GM21825 (cell line): ENCODE measurements around the gene PIGZ.

Experiments
- ATAC-seq: cut with Tn5 transposase; IDR thresholded peaks from one replicate; pipeline ENCODE4 v1.9.1; 2021; ENCODE audit warnings: mild to moderate bottlenecking, moderate library complexity; ENCODE audit not compliant: unreplicated experiment

PIGZ gene

DNA sequence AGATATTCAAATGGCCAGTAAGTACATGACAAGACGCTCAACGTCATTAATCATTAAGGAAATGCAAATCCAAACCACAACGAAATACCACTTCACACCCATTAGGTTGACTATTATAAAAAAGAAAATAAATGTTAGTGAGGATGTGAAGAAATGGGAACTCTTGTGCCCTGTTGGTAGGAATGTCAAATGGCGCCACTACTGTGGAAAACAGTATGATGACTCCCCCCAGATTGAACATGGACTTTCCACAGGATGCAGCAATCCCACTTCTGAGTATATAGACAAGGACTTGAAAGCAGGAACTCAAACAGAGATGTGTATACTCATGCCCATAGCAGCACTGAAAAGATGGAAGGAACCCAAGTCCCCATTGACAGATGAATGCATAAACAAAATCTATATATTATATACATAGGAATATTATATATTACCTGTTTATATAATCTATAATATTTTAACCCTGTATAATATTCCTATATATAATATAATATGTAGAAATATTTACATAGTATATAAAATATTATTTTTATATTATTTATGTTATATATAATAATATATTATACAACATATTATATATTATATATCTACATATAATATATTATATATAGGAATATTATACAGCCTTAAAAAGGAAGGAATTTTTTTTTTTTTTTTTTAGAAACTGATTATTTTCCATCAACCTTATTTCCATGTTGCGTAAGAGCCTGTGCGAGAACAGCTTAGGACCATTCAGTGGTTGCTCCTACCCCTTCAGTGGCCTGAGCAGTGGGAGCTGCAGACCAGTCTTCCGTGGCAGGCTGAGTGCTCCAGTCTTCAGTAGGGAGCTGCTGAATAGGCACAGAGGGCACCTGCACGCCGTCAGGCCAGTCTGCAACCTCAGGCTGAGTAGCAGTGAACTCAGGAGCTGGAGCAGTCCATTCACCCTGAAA is 17.6 kb upstream of the PIGZ start:
- ATAC-seq: no peak

DNA sequence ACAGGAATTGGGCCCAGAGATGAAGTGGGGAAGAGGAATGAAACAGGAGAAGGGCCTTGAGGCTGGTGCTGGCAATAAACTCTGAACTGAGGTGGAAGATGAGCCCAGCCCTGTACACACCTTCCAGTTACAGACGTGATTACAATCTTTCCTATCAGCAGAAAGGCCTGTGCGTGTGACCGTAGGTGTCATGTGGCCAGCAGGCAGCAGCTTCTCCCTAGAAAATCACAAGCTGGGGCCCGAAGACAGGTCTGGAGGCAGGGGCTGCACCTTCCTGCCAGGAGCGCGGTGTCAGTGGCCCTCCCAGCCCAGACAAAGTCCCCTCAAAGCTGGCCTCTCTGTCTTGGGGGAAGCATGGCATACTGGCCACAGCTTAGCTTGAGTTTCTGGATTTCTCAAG is 16.7 kb upstream of the PIGZ start:
- no peak for ATAC-seq

DNA sequence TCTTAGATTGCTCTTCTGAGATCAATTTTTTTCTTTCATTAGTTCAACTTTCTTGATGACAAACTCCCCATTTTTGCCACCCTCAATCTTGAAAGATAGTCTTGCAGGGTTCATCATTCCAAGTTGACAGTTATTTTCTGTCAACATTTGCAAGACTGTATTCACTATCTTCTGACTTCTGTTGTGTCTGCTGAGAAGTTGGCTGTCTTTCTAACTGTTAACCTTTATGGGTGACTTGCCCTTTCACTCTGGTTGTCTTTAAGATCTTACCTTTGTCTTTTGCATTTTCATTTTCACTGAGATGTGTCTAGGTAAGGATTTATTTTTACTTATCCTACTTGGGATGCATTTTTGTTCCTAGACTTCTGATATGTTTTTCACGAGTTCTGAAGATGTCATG is 14.6 kb upstream of the PIGZ start:
- no peak for ATAC-seq

DNA sequence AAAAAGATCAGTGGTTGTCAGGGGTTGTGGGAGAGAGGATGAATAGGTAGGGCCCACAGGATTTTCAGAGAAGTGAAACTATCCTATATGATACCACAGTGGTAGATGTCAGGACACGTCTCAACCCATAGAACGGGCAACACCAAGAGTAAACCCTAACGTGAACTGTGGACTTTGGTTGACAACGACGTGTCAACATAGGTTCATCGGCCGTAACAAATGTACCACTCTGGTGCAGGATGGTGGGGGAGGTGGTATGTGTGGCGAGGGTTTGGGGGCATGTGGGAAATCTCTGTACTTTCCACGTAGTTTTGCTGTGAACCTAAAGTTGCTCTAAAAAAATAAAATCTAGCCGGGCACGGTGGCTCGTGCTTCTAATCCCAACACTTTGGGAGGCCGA is 13.0 kb upstream of the PIGZ start:
- no peak for ATAC-seq

DNA sequence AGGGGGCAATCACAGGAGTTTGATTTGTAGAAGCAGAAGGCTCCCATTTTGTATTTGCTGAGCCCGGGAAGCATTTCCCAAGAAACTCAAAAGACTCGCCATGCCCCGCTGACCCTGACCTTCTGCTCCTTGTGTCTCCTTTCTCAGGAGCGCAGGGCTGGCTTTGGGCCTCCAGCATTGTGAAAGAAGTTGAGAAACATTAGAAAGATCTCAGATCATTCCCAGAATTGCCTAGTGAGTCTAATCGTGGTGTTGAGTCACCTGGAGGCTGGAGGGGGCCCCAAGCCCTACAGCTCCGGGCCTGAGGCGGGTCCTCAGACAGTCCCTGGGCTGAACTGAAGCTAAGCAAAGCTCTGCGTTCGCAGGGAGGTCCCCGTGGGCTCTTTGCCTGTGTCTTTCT is 10.9 kb upstream of the PIGZ start:
- no peak for ATAC-seq

DNA sequence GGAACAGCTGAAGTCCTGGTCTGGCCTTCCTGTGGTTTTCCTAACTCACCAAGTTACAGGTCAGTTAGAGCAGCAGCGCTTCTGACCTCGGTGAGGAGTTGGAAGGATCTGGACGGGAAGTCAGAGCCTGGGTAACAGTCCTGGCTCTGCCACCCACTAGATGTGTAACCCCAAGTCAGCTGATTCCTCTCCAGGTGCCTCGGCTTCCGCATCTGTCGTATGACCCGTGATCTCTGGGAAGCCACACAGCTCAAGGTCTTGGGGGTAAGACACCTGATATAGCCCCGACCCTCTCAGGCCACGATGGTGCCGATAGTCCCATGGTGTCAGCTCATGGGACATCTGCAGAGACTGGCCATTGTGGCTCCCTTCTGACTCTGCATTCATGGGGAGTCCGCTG is 8.3 kb upstream of the PIGZ start:
- no peak for ATAC-seq

DNA sequence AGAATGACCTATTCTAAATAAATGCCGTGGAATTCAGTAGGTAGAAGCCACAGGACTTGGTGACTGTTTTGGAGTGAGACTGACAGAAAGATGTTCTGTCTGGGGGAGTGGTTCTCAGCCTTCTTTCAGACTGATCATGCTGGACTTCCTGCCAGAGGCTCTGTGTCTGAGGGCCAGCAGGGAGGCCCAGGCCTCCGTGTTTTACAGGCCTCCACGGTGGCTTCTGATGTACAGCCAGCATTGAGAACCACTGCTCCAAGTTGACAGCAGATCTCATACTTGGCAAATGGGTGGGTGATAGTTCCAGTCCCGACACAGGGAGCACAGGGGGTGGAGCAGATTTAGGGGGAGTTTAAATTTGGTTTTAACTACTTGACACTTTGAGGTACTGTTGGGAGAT is 6.7 kb upstream of the PIGZ start:
- ATAC-seq: no peak

DNA sequence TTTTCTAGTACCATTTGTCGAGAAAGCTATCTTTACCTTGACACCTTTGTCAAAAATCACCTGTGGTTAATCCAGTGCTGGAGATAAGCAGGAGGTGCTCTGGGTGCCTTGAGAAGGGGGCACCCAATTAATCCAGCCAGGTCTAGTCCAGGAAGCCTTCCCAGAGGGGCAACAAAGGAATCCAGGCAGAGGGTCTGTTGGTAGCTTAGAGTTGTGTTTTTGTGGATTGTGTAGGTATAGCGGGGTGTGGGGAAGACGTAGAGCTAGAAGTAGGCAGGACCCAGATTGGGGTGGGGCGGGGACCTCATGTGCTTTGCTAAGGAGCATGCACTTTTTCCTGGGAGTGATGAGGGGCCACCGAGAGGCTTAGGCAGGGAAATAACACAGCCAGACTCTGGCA is 6.0 kb upstream of the PIGZ start:
- no peak for ATAC-seq

DNA sequence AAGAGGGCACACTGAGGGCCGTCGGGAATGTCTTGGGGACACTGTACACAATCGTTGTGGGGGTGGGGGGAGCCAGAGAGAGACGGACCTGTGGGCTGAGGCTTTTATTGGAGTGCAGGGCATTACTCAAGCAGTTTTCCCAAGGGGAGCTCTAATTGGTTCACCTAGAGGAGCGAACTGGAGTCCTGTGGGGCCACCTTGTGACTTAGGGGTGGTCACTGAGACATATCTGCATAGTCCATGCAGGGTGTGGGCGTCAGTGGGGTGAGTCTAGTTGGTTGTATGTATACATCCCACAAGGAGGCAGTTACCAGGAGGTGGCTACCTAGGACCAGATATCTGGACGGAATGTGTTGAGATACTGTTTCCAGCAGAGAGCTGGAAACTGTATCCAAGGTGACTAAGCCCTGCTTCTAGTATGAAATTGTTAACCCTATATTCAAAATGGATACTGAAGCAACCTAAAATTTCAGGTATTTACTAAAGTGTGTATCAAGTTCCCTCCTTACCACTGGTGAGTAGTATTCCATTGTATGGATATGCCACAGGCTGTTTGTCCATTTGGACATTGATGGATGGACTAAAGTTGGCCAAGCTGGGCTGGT is 2.6 kb upstream of the PIGZ start:
- no peak for ATAC-seq

DNA sequence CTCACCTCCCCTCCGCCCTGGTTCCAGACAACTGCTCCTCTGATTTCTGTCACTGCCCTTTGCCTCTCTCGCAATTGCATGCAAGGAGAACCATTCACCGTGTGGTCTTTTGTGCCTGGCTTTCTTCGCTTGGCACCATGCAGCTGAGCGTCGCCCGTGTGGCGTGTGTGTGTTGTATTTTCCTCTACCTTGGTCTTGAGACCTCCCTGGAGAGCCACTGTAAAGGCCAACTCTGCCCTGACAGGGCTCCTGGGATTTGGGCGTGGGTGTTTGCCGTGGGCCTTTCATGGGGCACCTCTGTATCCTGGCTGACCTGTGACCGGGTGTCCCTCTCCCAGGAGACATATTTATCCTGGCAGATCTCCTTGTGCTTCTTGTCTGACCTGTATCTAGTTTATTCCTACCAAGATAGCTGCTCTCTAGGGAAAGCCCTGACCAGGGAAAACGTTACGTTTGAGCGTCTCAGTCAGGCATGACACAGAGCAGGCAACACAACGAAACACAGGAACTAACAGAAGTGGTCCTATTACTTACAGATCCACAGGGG is 2.0 kb upstream of the PIGZ start:
- no peak for ATAC-seq

DNA sequence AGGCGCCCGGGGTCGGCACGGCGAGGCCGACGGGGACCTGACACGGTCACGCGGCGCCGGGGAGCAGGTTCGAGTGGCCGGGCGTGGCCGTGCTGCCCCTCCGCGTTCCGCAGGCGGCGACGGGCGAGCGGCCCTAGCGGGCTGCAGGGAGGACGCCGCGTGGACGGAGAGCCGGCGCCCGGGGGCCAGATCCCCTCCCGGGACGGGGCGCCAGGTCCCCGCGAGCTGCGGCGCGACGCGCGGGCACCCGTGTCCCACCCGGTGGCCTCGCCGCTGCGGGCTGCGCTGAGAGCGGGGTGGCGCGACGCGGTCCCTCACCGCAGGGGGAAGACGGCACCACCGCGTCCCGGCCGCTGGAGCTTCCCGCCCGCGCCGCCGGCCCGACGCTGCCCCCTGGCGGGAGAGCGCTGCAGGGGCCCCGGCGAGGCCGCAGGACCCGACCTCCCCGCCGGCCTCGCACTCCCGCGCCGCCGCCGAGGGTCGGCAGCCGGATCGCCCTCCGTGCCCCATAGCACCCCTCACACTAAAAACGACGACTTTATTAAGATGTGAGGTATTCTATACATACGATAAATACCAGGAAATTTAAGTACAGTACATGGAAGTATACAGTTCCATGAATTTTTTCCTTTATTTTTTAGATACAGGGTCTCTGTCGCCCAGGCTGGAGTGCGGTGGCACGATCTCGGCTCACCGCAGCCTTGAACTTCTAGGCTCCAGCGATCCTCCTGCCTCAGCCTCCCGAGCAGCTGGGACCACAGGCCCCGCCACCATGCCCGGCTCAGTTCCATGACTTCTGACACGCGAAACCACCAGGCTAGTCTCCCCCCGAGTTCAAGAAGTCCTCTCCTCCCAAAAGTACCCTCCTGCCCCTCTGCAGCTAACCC is 1.3 kb upstream of the PIGZ start:
- ATAC-seq: peak; percentile 64

DNA sequence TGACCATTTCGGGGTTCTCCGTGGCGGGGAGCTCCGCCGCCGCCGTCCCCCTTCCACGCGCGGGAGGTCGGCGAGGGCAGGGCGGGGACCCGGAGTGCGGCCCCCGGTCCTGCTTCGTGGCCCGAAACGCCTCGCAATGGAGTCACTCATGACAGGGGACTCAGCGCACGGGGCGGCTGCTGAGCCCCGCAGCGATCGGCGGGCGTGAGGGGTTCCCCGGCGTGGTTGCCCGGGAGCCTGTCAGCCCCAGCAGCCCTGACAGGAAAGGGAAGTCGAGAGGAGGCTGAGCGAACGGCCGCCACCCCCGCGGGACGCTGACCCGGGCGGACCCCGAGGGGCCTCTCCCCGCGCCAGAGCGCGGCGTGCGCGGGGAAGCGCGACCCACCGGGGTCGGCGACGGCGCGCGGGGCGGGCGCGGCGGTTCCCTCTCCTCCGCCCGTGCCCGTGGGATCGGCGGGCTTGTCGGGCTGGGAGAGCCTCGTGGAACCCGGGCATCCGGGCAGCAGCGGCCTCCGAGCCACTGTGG is 564 bp upstream of the PIGZ start:
- ATAC-seq: peak; percentile 38

DNA sequence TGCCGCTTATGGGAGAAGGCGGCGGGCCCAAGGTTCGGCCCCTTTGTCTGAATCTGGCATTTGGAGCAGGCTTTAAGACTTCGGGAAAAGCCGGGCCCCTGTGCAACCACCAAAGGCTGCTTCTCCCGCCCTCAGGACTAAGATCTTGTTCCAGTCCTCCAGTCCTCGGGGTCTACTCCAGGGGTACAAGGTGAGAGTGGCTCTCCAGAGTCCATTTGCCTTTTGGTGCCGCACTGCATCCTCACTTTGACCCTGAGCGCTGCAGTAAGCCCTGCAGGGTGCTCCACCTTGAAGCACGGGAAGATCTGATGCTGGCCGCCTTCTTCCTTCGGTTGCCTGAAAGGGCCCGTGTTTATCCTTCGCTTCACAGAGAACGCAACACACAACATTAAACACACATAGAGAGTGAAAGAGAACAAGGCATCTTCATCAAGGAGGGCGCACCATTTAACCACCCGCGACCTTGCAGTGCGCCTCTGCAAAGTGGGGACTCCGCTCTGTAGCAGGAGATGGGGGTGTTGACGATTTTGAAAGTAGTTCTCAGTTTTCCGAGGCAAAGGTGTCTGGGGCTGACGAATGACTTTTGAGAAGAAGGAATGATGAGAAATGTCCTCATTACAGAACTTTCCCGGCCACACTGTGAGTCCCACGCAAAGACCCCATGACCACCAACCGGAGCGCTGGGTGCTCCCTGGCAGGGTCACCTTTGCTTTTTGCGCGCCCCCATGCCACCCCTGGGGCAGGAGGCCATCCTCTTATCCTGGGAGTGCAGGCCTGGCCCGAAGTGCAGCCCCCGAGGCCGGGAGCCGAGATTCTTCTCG is 1.0 kb downstream of the PIGZ start:
- no peak for ATAC-seq

DNA sequence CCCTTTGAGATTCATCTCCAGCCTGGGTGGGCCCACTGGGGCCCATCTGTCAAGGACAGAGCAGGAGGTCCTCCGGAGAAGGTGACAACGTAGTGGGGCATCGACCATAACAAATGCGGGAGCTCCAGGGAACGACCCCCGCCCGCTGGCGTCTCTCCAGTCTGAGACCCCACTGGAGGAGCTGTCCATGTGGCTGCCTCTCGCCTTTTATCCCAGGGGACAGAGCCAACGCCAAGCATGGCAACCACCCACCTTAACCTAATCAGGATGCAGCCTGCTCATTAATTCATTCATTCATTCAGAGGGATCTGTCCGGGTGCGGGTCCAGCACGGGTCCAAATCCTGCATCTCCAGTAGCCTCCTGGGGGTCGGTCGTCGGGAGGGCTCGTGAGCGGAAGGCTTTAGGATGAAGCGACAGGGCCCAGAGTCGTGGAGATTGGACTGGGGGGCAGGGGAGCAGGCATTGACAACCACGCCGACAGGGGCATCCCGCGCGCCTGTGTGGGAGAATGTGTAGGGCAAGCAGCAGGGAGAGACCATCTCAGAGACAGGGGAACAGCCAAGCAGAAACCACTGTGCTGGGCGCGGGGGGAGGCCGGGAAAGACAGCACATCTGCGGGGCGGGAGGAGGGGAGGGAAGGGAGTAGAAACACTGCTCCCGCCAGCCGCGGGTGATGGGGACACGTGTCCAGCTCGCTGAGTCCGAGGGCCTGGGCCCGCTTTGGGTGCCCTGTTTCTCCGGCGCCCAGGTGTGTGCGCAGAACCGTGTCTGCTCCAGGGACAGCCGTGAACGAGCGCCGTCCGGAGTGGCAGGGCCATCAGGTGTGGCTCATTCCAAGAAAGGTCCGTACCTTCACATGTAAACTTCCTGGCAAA is 1.9 kb downstream of the PIGZ start:
- ATAC-seq: no peak

DNA sequence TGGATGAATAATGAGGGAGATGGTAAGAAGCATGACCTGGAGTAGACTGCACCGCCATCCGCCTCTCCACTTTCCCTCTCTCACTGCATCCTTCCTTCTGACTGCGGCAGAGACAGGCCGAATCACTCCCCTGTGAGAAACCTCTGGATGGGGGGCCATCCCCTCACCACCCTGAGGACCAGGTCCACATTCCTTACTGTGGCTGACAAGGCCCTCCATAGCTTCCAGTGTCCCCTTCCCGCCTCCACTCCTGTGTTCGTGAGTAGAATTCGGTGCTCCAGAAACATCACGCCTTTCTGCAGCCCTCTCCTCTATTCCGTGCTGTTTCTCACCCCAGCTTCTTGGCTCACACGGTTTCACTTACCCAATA is 2.8 kb downstream of the PIGZ start:
- no peak for ATAC-seq

DNA sequence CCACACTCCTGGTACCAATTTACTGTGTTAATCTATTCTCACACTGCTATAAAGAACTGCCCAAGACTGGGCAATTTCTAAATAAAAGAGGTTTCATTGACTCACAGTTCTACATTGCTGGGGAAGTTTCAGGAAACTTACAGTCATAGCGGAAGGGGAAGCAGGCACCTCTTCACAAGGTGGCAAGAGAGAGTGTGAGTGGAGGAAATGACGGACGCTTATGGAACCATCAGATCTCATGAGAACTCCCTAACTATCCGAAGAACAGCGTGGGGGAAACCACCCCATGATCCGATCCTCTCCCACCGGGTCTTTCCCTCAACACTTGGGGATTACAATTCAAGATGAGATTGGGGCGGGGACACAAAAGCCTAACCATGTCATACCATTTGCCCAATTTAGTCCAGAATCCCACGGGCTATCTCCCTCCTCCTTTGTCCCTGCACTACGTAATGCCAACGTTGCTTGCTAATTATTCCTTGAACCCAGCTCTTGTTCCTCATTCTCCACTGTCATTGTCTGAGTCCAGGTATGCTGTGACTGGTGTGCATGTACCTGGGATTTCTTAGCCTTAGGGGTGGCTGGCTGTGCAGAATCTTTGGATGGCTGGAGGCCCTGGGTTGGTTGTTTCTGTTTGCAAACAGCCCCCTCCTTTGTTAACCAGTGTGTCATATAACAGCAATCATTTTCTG is 3.4 kb downstream of the PIGZ start:
- no peak for ATAC-seq

DNA sequence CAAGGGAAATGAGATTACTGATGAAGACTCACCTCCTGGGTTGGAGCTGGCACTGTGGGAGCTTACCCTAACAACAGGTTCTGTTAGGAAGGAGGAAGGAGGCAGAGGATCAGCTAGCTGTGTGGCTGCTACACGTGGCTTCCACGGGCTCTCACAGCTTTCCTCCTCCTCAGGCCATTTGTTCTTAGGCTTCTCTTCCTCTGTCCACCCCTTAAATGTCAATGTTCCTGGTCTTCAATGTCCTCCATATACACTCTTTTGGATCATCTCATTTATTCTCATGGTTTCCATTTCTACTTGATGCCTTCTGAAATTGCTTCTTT is 5.0 kb downstream of the PIGZ start:
- ATAC-seq: no peak

DNA sequence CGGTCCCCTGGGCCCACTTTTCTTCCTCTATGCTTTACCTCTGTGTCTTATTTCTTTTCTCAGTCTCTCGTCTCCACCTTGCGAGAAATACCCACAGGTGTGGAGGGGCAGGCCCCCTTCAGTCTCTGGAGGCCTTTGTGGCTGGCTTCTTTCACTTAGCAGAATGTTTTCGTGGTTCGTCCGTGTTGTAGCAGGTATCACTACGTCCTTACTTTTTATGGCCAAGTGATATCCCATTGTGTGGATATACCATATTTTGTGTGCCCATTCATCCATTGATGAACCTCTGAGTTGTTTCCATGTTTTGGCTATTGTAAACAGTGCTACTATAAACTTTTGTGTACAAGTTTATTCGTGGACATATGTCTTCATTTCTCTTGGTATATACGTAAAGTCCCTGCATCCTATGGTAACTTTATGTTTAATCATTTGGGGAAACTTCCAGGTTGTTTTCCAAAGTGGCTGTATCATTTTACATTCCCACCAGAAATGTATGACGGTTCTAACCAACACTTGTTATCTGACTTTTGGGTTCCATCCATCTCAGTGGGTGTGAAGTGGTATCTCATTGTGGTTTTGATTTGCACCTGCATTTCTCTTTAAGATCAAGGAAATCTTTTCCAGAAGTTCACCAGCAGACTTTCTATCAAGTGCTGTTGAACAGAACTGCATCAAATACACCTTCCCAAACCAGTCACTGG is 5.6 kb downstream of the PIGZ start:
- ATAC-seq: no peak
